Ovary (tissue), 9 donors: Measurements from ENCODE around the gene PSMD11. TPM values are rescaled to one million over a fixed set of nuclear protein-coding genes. Genes with fewer than 3 reads are reported as not detected.

Experiments used
- DNase-seq, 5 donors: peaks; one replicate each; pipeline ENCODE4 v3.0.0-alpha.2; 2019 to 2020
- H3K27ac ChIP-seq, 2 donors: fragments of 200-600 bp; one replicate each; pipeline versions ENCODE4 v1.5.1 to v1.8.0; 2019 to 2022
- H3K27me3 ChIP-seq: fragments of 200-600 bp; one replicate; pipeline ENCODE4 v1.8.0; 2022
- H3K36me3 ChIP-seq: fragments of 200-600 bp; sonication (generic); one replicate; pipeline ENCODE4 v1.5.1; 2019
- H3K4me1 ChIP-seq: one replicate; pipeline ENCODE4 v1.8.1; 2013; ENCODE audit warnings: mild to moderate bottlenecking, moderate library complexity; ENCODE audit not compliant: insufficient read depth
- H3K4me3 ChIP-seq: fragments of 200-600 bp; sonication (generic); one replicate; pipeline ENCODE4 v1.5.1; 2017
- H3K9me3 ChIP-seq, 2 donors: fragments of 200-600 bp in 1 of 2; sonication (generic) in 1 of 2; one replicate each; pipeline versions ENCODE4 v1.5.1 to v1.8.1; 2013 to 2019; ENCODE audit warnings: mild to moderate bottlenecking in 1 of 2, moderate library complexity in 1 of 2
- CTCF ChIP-seq, 3 donors: fragments of 450-650 bp in 2 of 3; fragments of 200-600 bp in 1 of 3; IDR thresholded peaks; one replicate each; pipeline versions ENCODE4 v1.5.1 to v1.8.0; 2016 to 2022; ENCODE audit warnings: antibody characterized with exemption in 3 of 3, mild to moderate bottlenecking in 1 of 3
- EP300 ChIP-seq: sonication (generic); formaldehyde crosslinking; IDR thresholded peaks from one replicate; pipeline ENCODE4 v1.6.1; 2017; ENCODE audit warnings: antibody characterized with exemption
- POLR2A ChIP-seq: fragments of 450-650 bp; IDR thresholded peaks from one replicate; pipeline ENCODE4 v1.6.1; 2017; ENCODE audit warnings: antibody characterized with exemption, mild to moderate bottlenecking, moderate library complexity
- WGBS, 3 donors: extraction: QIAGEN DNeasy Blood & Tissue Kit in 1 of 3; methylation state at CpG; one replicate each; pipeline versions ENCODE4 v1.1.5 to v1.1.7; 2013 to 2017; 5-methylcytosine and 5-hydroxymethylcytosine counted together
- intact Hi-C, 4 donors: fragments of 100-400 bp; cut with DNase I; formaldehyde crosslinking; loops; one replicate each; pipeline versions ENCODE4 v1.11.0 to v1.15.1; 2022 to 2023
- polyA plus RNA-seq, 2 donors: library from polyadenylated mRNA; stranded (reverse); fragments of 200-250 nt in 1 of 2; fragments of 350-450 nt in 1 of 2; fragmentation: Illumina TruSeq in 1 of 2; extraction: RNeasy Lipid Tissue Mini Kit (QIAGEN cat#74804) in 1 of 2; gene quantifications; one replicate each; pipeline ENCODE4 v1.2.3, GENCODE V29; 2013 to 2014
- total RNA-seq, 7 donors: library from RNA; depleted of rRNA in 2 of 7; stranded (reverse); fragments of >200 nt in 2 of 7; fragmentation: NEBNext Ultra II Directional in 3 of 7; extraction: Animal tissue kit (Norgen Biotek cat#: 25700) in 3 of 7; gene quantifications; one replicate each; pipeline versions ENCODE4 v1.1.0 to v1.2.4, GENCODE V29; 2016 to 2023
- donor health status: DM: no; HTN: no; CAD: no; lungs with moderate emphysema.
- donor health status: DM: no; HTN: no; CAD: no.
- donor health status: Bipolar disorder and iron deficiency.
- donor health status: DM: yes; HTN: yes; CAD: no.
- donor health status: DM: no; HTN: no; CAD: no.
- donor health status: DM: yes; HTN: yes; CAD: no.

Gene PSMD11
- total and polyA plus RNA-seq, 9 donors = 20.1 to 83.0 (median 53.4) TPM

- H3K27ac ChIP-seq = no peak overlapping the region
- H3K27me3 ChIP-seq = no peaks in the 10 kb centered on the region
- H3K4me1 ChIP-seq = no peaks in the 10 kb centered on the region
- no peaks in the 10 kb centered on the region for H3K9me3 ChIP-seq
- WGBS, 3 donors = 97 to 98% (median 98%) methylated on average over 7 of the region's 7 CpGs
- H3K36me3 ChIP-seq = no peaks in the 10 kb centered on the region
- no peak for TF ChIP-seq POLR2A
- TF ChIP-seq CTCF (IDR thresholded peaks at IDR 0.05) = no peak
- no peak for TF ChIP-seq EP300
- no peak overlapping the region for H3K4me3 ChIP-seq
- intact Hi-C loops = no loop called here
- DNase-seq = no peak
These were observed 23.6 kb downstream of the PSMD11 start for GRCh38 chr17:32467949-32468348.

GRCh38 chr17:32470405-32471167, 26.3 kb downstream of the PSMD11 start:
- no peak overlapping the region for H3K4me3 ChIP-seq
- intact Hi-C loops = no loop called here
- WGBS, 3 donors = 91 to 96% (median 92%) methylated on average over 6 of the region's 6 CpGs
- no peaks in the 10 kb centered on the region for H3K36me3 ChIP-seq
- no peaks in the 10 kb centered on the region for H3K9me3 ChIP-seq
- H3K27ac ChIP-seq = no peak overlapping the region
- TF ChIP-seq EP300 (no peak), CTCF (IDR thresholded peaks at IDR 0.05) (no peak), POLR2A (no peak)
- H3K27me3 ChIP-seq = no peaks in the 10 kb centered on the region
- H3K4me1 ChIP-seq = no peaks in the 10 kb centered on the region
- DNase-seq = no peak

GRCh38 chr17:32471652-32472051, 27.3 kb downstream of the PSMD11 start:
- intact Hi-C loops = no loop called here
- Histone ChIP-seq H3K4me1 (no peaks in the 10 kb centered on the region), H3K36me3 (no peaks in the 10 kb centered on the region), H3K4me3 (no peak overlapping the region), H3K27me3 (no peaks in the 10 kb centered on the region), H3K9me3 (no peaks in the 10 kb centered on the region), H3K27ac (no peak overlapping the region)
- no peak for DNase-seq
- WGBS, 3 donors = 95 to 97% (median 95%) methylated on average over 4 of the region's 4 CpGs
- TF ChIP-seq EP300 (no peak), CTCF (IDR thresholded peaks at IDR 0.05) (no peak), POLR2A (no peak)

GRCh38 chr17:32475258-32475657, 30.9 kb downstream of the PSMD11 start:
- H3K27me3 ChIP-seq = no peaks in the 10 kb centered on the region
- intact Hi-C loops = no loop called here
- WGBS, 3 donors = 85 to 92% (median 88%) methylated on average over 3 of the region's 3 CpGs
- H3K27ac ChIP-seq = no peak overlapping the region
- no peak overlapping the region for H3K4me3 ChIP-seq
- no peaks in the 10 kb centered on the region for H3K4me1 ChIP-seq
- H3K36me3 ChIP-seq = no peaks in the 10 kb centered on the region
- TF ChIP-seq POLR2A (no peak), CTCF (IDR thresholded peaks at IDR 0.05) (no peak), EP300 (no peak)
- DNase-seq = no peak
- H3K9me3 ChIP-seq = no peaks in the 10 kb centered on the region
